ENCODE measurements around the gene PON2. TPM values are rescaled to one million over a fixed set of nuclear protein-coding genes. Genes with fewer than 3 reads are reported as not detected.
A peak's percentile ranks its signal among the peaks of the same experiment; 100 is the strongest.

The PON2 gene
- total and polyA plus RNA-seq, 10 of the 15 experiments (the other 5 are each of a cell fraction or from before 2014, with no cell fraction given) = 22.9 to 127 (median 46.1) TPM

DNA sequence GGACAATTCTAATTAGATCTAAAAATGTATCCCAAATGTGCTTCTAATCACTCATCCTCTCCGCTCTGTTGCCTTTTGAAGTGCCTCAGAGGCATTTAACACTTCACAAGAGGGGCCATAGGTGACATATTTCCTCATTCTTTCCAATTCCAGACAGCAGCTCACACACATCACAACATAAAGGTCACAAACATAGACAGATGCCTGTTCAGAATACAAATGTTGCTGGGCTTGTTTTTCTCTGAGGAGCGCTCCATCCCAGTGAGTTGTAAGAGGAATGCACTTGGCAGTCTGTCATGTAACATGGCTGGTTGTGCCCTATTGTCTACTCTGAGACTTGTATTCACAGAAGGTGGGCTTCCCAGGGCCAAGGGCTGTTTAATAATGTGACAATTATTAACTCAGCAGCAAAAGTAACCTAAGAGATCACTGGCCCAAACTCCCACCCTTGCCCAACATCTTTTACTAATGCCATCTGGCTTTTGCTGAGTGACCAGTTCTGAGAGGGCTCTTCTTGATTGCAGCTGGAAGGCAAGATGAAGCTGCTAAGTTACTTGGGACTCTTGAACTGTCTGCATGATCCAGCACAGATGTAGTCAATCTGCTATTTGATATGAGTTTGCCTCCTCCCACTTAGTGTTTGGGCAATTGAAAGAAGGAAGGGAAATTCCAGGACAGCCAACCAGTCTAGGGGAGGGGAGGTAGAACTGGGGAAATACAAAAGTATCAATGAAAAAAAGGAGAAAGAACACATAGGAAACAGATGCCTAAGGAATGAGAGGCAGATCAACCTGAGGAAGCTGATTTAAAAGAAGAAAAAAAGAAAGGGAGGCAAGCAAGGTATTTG is 13.6 kb downstream of the PON2 start (continued):
- TF ChIP-seq, protein P1, sequence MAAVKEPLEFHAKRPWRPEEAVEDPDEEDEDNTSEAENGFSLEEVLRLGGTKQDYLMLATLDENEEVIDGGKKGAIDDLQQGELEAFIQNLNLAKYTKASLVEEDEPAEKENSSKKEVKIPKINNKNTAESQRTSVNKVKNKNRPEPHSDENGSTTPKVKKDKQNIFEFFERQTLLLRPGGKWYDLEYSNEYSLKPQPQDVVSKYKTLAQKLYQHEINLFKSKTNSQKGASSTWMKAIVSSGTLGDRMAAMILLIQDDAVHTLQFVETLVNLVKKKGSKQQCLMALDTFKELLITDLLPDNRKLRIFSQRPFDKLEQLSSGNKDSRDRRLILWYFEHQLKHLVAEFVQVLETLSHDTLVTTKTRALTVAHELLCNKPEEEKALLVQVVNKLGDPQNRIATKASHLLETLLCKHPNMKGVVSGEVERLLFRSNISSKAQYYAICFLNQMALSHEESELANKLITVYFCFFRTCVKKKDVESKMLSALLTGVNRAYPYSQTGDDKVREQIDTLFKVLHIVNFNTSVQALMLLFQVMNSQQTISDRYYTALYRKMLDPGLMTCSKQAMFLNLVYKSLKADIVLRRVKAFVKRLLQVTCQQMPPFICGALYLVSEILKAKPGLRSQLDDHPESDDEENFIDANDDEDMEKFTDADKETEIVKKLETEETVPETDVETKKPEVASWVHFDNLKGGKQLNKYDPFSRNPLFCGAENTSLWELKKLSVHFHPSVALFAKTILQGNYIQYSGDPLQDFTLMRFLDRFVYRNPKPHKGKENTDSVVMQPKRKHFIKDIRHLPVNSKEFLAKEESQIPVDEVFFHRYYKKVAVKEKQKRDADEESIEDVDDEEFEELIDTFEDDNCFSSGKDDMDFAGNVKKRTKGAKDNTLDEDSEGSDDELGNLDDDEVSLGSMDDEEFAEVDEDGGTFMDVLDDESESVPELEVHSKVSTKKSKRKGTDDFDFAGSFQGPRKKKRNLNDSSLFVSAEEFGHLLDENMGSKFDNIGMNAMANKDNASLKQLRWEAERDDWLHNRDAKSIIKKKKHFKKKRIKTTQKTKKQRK (IDR thresholded peaks at IDR 0.05; ENCODE audit: low read depth, low read length) = no peak
- TF ChIP-seq EZH2 (IDR thresholded peaks at IDR 0.05; ENCODE audit: borderline replicate concordance, control insufficient read depth, low read depth, low read length) (no peak), PML (IDR thresholded peaks at IDR 0.05; ENCODE audit: low read length) (no peak), CHD1 (IDR thresholded peaks at IDR 0.05; ENCODE audit: low read depth, low read length) (no peak), ATF7 (IDR thresholded peaks at IDR 0.05; ENCODE audit: low read depth) (peak; percentile 17), FOXM1 (IDR thresholded peaks at IDR 0.05; ENCODE audit: low read depth, low read length) (no peak), HDGF (IDR thresholded peaks at IDR 0.05) (0 out of 2 replicates have a peak, but pooled peaks have one; percentile 17), KAT2A (conservative IDR thresholded peaks at IDR 0.05; ENCODE audit: control insufficient read depth, low read depth, low read length) (no peak), NRF1 (conservative IDR thresholded peaks at IDR 0.05; ENCODE audit: low read depth, low read length) (no peak), KLF5 (IDR thresholded peaks at IDR 0.05; ENCODE audit: partially characterized antibody) (peak; percentile 43), STAT3 (IDR thresholded peaks at IDR 0.05; ENCODE audit: low read depth, low read length) (no peak)
- TF ChIP-seq, protein P2, sequence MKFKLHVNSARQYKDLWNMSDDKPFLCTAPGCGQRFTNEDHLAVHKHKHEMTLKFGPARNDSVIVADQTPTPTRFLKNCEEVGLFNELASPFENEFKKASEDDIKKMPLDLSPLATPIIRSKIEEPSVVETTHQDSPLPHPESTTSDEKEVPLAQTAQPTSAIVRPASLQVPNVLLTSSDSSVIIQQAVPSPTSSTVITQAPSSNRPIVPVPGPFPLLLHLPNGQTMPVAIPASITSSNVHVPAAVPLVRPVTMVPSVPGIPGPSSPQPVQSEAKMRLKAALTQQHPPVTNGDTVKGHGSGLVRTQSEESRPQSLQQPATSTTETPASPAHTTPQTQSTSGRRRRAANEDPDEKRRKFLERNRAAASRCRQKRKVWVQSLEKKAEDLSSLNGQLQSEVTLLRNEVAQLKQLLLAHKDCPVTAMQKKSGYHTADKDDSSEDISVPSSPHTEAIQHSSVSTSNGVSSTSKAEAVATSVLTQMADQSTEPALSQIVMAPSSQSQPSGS (IDR thresholded peaks at IDR 0.05; ENCODE audit: low read length) = no peak
- TF ChIP-seq, protein P3, sequence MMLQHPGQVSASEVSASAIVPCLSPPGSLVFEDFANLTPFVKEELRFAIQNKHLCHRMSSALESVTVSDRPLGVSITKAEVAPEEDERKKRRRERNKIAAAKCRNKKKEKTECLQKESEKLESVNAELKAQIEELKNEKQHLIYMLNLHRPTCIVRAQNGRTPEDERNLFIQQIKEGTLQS (IDR thresholded peaks at IDR 0.05; ENCODE audit: borderline replicate concordance, extremely low read depth, low read depth, low read length) = no peak
- TF ChIP-seq, protein P4, sequence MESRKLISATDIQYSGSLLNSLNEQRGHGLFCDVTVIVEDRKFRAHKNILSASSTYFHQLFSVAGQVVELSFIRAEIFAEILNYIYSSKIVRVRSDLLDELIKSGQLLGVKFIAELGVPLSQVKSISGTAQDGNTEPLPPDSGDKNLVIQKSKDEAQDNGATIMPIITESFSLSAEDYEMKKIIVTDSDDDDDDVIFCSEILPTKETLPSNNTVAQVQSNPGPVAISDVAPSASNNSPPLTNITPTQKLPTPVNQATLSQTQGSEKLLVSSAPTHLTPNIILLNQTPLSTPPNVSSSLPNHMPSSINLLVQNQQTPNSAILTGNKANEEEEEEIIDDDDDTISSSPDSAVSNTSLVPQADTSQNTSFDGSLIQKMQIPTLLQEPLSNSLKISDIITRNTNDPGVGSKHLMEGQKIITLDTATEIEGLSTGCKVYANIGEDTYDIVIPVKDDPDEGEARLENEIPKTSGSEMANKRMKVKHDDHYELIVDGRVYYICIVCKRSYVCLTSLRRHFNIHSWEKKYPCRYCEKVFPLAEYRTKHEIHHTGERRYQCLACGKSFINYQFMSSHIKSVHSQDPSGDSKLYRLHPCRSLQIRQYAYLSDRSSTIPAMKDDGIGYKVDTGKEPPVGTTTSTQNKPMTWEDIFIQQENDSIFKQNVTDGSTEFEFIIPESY (IDR thresholded peaks at IDR 0.05) = no peak
- TF ChIP-seq, protein P5, sequence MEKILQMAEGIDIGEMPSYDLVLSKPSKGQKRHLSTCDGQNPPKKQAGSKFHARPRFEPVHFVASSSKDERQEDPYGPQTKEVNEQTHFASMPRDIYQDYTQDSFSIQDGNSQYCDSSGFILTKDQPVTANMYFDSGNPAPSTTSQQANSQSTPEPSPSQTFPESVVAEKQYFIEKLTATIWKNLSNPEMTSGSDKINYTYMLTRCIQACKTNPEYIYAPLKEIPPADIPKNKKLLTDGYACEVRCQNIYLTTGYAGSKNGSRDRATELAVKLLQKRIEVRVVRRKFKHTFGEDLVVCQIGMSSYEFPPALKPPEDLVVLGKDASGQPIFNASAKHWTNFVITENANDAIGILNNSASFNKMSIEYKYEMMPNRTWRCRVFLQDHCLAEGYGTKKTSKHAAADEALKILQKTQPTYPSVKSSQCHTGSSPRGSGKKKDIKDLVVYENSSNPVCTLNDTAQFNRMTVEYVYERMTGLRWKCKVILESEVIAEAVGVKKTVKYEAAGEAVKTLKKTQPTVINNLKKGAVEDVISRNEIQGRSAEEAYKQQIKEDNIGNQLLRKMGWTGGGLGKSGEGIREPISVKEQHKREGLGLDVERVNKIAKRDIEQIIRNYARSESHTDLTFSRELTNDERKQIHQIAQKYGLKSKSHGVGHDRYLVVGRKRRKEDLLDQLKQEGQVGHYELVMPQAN (conservative IDR thresholded peaks at IDR 0.05) = 0 out of 2 replicates have a peak, but pooled peaks have one; percentile 26
- TF ChIP-seq, protein P6, sequence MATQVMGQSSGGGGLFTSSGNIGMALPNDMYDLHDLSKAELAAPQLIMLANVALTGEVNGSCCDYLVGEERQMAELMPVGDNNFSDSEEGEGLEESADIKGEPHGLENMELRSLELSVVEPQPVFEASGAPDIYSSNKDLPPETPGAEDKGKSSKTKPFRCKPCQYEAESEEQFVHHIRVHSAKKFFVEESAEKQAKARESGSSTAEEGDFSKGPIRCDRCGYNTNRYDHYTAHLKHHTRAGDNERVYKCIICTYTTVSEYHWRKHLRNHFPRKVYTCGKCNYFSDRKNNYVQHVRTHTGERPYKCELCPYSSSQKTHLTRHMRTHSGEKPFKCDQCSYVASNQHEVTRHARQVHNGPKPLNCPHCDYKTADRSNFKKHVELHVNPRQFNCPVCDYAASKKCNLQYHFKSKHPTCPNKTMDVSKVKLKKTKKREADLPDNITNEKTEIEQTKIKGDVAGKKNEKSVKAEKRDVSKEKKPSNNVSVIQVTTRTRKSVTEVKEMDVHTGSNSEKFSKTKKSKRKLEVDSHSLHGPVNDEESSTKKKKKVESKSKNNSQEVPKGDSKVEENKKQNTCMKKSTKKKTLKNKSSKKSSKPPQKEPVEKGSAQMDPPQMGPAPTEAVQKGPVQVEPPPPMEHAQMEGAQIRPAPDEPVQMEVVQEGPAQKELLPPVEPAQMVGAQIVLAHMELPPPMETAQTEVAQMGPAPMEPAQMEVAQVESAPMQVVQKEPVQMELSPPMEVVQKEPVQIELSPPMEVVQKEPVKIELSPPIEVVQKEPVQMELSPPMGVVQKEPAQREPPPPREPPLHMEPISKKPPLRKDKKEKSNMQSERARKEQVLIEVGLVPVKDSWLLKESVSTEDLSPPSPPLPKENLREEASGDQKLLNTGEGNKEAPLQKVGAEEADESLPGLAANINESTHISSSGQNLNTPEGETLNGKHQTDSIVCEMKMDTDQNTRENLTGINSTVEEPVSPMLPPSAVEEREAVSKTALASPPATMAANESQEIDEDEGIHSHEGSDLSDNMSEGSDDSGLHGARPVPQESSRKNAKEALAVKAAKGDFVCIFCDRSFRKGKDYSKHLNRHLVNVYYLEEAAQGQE (IDR thresholded peaks at IDR 0.05; ENCODE audit: low read depth, low read length) = no peak
